NCI-H2227 (cell line): ENCODE data around the gene IL1RL2.

ENCODE experiments used
- DNase-seq: peaks from one replicate; lab custom pipeline; 2025; ENCODE audit not compliant: unreplicated experiment; lab: John Stamatoyannopoulos, UW

IL1RL2 gene

GRCh38 chr2:102193074-102193473 is 6.3 kb downstream of the IL1RL2 start:
- DNase-seq, result no peak

GRCh38 chr2:102194609-102195268 is 7.9 kb downstream of the IL1RL2 start:
- no peak for DNase-seq

GRCh38 chr2:102197389-102198137 is 10.7 kb downstream of the IL1RL2 start:
- DNase-seq, result no peak

DNA sequence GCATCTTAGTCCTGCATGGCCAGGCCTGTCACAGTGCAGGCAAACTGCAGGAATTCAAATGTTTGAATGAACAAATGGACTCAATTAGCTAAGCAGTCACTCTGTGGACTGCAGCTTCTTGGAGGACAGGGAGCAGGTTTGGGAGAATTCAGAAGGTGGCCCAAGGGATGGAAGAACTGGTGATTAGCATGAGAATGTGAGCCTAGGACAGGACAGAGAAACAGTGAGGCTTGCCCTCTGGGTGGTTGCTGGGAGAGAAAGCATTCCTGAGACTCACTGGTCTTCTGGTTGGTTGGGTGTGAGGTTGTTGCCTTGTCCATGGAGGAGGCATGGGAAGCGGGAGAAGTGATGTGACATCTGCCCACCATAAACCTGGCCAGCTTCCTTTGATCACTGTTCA is 13.7 kb downstream of the IL1RL2 start:
- DNase-seq, result no peak

DNA sequence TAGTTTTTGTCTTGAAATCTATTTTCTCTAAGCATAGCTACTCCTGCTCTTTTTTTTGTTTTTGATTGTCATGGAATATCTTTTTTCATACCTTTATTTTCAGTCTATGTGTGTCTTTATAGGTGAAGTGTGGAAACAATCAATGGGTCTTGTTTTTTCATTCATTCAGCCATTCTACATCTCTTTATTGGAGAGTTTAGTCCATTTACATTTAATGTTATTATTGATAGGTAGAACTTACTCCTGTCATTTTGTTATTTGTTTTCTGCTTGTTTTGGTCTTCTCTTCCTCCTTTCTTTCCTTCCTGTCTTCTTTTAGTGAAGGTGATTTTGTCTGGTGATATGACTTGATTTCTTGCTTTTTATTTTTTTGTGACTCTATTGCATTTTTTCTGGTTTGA is 17.8 kb downstream of the IL1RL2 start:
- DNase-seq, result no peak

DNA sequence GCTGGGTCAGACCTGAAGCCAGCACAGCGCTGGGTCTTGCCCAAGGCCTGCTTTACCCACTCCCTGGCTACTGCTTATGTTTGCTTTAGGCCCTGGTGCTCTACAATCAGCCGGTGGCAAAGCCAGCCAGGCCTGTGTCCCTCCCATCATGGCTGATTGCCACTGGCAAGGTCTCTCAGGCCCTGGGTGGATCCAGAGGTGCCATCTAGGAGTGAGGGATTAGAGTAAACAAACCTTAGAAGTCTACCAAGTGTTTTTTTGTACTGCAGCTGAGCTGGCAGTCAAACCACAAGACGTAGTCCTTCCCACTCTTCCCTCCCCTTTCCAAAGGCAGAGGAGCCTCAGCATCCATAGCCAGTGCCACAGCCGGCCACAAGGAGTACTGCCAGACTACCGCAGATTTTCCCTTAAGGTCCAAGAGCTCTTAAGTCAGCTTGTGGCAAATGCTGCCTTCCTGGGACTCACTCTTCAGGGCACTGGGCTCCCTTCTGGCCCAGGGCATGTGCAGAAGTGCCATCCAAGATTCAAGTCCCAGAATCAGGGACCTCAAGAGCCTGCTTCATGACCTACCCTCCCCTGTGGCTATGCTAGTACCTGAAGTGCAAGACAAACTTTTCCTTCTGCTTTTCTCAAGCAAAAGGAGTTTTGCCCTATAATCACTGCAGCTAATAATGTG is 20.0 kb downstream of the IL1RL2 start:
- no peak for DNase-seq

GRCh38 chr2:102208774-102209173 is 22.0 kb downstream of the IL1RL2 start:
- no peak for DNase-seq

DNA sequence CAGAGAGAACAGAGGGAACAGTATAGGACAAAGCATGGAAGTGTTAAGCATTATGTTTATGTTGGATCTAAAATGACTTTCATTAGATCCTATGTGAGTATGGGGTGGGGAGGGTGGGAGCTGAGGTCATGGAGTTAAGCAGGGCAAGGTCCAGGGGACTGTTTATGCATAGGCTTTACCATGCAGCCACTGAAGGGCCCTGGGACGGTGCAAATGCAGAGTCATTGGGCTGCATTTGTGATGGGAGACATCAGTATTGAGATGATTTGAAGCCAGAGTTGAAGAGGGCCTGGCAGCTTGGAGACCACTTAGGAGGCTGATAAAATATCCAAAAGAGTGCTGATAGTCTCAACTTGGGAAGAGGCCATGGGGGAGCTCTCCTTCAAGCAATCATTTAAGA is 22.7 kb downstream of the IL1RL2 start:
- DNase-seq, result no peak

- no peak for DNase-seq
Observed at GRCh38 chr2:102217032-102217431, 30.2 kb downstream of the IL1RL2 start.

DNA sequence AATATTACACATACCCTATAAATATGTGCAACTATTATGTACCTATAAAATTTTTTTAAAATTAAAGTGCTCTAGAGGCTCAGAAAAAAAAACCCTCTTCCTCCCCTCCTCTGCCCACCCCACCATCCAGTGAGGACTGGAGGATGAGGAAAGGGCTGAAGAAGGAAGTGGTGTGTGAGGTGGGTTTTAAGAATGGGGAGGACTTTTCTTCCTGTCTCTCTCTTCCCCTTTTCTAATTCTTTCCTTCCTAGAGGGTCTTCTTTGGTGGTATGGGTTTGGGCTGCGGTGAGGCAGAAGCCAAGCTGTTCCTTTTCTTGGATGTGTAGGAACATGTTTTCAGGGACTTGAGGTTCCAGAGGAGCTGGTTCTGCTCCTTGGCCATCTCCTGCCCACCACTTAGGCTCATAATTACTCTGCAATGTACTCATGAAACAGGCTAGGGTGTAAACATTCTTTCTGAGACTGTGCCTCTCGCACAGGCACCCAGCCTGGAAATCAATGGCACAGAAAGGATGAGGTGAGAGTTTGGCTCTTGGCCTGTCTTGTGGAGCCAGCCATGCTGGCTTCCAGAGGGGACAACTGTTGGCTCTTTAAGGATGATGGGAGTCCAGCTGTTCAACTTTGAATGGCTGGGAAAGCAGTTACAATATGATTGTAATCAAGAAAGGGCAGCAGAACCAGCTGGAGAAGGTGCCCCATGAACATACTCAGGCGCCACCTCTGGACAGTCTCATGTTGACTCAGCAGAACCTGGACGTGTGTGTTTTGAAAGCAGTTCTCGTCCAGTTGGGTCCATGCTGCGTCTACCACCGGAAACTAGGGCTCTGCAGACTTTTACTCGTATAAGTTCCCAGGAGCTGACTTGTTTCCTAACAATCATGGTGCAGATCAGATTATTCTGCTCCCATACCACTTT is 38.3 kb downstream of the IL1RL2 start:
- no peak for DNase-seq

DNA sequence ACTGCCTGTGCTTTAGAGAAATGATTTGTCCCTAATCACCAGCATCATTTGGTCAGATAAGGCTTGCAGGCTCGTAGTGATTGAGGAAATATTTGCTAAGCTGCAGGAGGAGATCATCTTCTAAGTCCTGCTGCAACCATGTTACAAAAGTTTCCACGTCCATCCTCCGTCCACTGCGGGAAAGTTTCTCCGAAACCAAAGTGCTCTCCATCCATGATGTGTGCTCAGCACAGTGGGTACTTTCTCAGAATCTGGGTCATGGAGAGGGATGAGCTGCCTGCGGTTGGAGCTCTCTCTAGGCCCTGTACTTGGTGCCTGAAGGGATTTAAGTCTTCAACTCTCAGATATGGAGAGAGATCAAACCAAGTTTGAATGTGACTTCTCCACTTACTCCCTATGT is 39.3 kb downstream of the IL1RL2 start:
- DNase-seq, result no peak

DNA sequence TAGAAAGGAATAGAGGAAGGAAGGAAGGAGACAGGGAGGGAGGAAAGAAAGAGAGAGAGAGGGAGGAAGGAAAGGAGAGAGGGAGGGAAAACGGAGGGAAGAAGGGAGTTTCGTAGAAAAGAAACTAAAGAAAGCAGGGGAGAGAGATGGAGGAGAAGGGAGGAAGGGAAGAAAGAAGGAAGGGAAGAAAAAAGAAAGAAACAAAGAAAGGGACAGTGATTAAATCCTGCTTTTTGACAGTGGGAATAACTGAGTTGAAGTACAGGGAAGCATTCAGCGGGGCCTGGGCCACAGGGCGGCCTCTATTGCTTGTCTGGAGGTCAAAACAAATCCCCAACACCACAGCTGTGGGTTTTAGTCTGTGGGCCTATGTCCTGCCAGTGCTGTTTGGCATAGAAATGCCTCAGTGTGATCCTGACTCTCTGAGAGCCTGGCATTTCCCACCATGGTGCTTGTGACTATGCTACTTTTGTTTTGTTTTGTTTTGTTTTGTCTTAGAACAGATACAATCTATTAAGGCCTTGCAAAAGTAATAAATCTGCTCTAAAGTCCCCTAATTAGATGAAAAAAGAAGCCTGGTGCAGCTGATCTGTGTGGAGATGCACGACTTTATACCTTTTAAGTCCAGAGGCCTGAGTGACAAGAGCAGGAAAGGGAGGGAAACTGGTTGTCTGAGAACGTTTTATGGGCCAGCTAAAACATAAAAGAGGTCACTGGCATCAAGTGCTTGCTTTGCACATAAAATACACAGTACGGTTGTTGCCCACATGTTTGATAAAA is 40.0 kb downstream of the IL1RL2 start:
- no peak for DNase-seq

DNA sequence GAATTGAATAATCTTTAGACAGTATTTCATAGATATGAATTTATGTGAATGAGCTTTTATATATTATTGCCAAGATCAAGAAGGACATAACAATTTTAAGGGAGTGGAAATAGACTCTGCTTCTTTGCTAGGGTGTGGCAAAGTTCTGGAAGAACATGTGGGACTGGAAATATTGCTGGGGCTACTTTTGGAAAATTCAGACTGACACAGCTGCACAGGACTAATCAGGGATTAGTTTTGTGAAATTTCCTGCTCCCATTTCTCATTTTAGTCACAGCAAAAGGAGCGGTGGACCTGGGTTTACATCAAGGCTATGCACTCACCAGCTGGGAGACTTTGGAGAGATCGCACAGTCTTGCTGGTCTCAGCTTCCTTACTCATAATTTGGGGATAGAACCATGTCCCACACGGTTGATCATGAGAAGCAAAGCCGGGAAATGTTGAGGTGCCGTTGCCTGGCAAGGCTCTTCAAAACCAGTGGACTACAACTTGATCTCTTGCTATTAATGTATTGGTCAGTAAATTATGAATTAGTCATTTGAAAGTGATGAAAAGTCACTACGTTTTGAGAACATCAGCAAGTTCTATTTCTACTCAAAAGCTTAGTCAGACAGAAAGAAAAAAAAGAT is 42.4 kb downstream of the IL1RL2 start:
- DNase-seq, result no peak

GRCh38 chr2:102230410-102230909 is 43.6 kb downstream of the IL1RL2 start:
- no peak for DNase-seq

GRCh38 chr2:102233132-102233884 is 46.5 kb downstream of the IL1RL2 start:
- no peak for DNase-seq

DNA sequence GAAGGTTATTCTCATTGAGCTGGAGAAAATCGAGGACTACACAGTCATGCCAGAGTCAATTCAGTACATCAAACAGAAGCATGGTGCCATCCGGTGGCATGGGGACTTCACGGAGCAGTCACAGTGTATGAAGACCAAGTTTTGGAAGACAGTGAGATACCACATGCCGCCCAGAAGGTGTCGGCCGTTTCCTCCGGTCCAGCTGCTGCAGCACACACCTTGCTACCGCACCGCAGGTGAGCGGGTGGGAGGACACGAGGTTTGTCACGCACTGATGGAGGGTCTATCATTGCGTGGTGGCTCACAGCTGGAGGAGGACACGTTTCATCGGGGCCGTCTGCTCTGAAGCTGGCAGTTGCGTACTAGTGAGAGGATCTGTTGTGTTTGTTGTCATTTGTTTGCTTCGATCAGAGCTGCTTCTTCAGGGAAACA is 48.2 kb downstream of the IL1RL2 start:
- no peak for DNase-seq

- no peak for DNase-seq
Observed at GRCh38 chr2:102235491-102235890, 48.7 kb downstream of the IL1RL2 start.

GRCh38 chr2:102236132-102236531 is 49.3 kb downstream of the IL1RL2 start:
- DNase-seq, result no peak

DNA sequence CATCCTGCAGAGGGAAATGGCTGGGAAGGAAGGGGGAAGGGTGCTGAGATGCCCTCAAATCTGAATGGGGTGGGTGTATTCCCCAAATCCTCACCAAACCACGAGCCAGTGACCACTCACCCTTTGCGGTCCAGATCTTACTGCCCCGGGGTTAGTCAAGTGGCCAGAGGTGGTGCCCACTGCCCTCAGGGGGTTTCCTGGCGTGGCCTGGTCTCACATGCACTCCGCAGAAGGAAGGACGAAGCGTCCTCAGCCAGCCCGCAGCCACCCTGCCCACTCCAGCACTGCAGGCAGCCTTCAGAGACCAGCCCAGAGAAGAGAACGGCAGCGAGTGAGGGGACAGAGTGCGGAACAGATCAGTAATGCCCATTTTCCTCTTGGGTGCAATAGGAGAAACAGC is 50.4 kb downstream of the IL1RL2 start:
- no peak for DNase-seq
